Calu3 (cell line): Measurements from ENCODE around the gene MAML3. TPM values are rescaled to one million over a fixed set of nuclear protein-coding genes. Genes with fewer than 3 reads are reported as not detected.

Experiments
- BruUV-seq: library from RNA; stranded (reverse); fragments of 400-500 nt; replicated peaks from 2 replicates; lab custom pipeline; 2021; lab: Mats Ljungman, UMichigan
- CTCF ChIA-PET: fragments of 300-600 bp; sonication (Branson Sonifier 250); formaldehyde crosslinking; loops from one replicate; lab custom pipeline; 2022; ENCODE audit warnings: antibody characterized with exemption; lab: Charles Lee
- DNase-seq: peaks from one replicate; pipeline ENCODE4 v3.0.0; 2022
- H3K27ac Mint-ChIP-seq: one replicate; pipeline ENCODE4 v1.8.0; 2022; ENCODE audit warnings: mixed read lengths; ENCODE audit not compliant: unreplicated experiment
- H3K27me3 Mint-ChIP-seq: one replicate; pipeline ENCODE4 v1.8.0; 2022; ENCODE audit warnings: mixed read lengths; ENCODE audit not compliant: unreplicated experiment
- H3K36me3 Mint-ChIP-seq: one replicate; pipeline ENCODE4 v1.8.0; 2022; ENCODE audit warnings: mild to moderate bottlenecking, moderate library complexity, mixed read lengths; ENCODE audit not compliant: insufficient read depth, unreplicated experiment
- H3K4me1 Mint-ChIP-seq: one replicate; pipeline ENCODE4 v1.8.0; 2022; ENCODE audit warnings: mild to moderate bottlenecking, low read depth, mixed read lengths; ENCODE audit not compliant: unreplicated experiment
- H3K4me3 Mint-ChIP-seq: one replicate; pipeline ENCODE4 v1.8.0; 2022; ENCODE audit warnings: mild to moderate bottlenecking, low read depth, moderate library complexity, mixed read lengths; ENCODE audit not compliant: unreplicated experiment
- H3K9me3 Mint-ChIP-seq: one replicate; pipeline ENCODE4 v1.8.0; 2022; ENCODE audit warnings: low read depth, mixed read lengths; ENCODE audit not compliant: unreplicated experiment
- intact Hi-C: fragments of 100-400 bp; cut with micrococcal nuclease; formaldehyde crosslinking; loops from one replicate; pipeline ENCODE4 v1.10.0; 2022; ENCODE audit not compliant: unreplicated experiment
- total RNA-seq: library from RNA; stranded (reverse); gene quantifications from 2 replicates; pipeline ENCODE4 v1.2.3, GENCODE V29; 2022
- TF ChIP-seq, protein P1 (sequence below): fragments of 200-600 bp; IDR thresholded peaks from one replicate; pipeline ENCODE4 v1.8.0; 2022; ENCODE audit warnings: antibody characterized with exemption; ENCODE audit not compliant: unreplicated experiment

The MAML3 gene
- total RNA-seq, 1 experiment from 2014 or later: 4.0 TPM

DNA sequence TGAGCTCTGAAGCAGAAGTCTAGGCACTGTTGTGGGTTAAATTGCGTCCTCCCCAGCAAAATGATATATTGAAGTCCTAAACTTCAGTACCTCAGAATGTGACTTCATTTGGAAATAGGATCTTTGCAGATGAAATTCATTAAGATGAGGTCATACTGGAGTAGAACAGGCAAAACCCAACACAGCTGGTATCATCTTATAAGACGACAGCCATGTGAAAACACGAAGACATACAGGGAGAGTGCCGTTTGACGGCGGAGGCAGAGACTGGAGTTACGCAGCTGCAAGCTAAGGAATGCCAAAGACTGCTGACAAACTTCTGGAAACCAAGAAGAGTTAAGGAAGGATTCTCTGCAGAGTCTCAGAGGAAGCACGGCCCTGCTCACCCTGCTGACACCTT, 241.5 kb downstream of the MAML3 start:
- no peaks in the 10 kb centered on the region for H3K4me1 Mint-ChIP-seq
- no peak overlapping the region for H3K27ac Mint-ChIP-seq
- CTCF ChIA-PET: no interaction called here
- H3K4me3 Mint-ChIP-seq: no peak overlapping the region
- no peaks in the 10 kb centered on the region for H3K9me3 Mint-ChIP-seq
- no peaks in the 10 kb centered on the region for H3K27me3 Mint-ChIP-seq
- BruUV-seq: no TSS peak
- TF ChIP-seq, protein P1, sequence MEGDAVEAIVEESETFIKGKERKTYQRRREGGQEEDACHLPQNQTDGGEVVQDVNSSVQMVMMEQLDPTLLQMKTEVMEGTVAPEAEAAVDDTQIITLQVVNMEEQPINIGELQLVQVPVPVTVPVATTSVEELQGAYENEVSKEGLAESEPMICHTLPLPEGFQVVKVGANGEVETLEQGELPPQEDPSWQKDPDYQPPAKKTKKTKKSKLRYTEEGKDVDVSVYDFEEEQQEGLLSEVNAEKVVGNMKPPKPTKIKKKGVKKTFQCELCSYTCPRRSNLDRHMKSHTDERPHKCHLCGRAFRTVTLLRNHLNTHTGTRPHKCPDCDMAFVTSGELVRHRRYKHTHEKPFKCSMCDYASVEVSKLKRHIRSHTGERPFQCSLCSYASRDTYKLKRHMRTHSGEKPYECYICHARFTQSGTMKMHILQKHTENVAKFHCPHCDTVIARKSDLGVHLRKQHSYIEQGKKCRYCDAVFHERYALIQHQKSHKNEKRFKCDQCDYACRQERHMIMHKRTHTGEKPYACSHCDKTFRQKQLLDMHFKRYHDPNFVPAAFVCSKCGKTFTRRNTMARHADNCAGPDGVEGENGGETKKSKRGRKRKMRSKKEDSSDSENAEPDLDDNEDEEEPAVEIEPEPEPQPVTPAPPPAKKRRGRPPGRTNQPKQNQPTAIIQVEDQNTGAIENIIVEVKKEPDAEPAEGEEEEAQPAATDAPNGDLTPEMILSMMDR: no peak
- no peak for DNase-seq
- H3K36me3 Mint-ChIP-seq: no peaks in the 10 kb centered on the region
- intact Hi-C loops: no loop called here

DNA sequence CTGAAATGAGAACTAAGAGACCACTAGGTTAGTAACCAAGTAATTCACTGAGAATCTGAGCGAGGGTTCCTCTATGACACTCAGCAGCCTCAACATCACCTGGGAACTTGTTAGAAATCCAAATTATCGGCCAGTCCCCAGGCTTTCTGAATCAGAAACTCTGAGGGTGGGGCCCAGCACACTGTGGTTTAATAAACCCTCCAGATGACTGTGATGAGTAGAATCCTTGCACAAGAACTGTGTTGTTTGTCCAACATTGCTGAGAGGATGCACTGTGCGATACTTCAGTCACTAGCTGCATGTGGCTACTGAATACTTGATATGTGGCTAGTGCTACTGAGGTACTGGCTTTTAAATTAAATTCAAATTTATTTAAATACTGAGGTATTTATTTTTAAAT, 243.9 kb downstream of the MAML3 start:
- no peaks in the 10 kb centered on the region for H3K36me3 Mint-ChIP-seq
- BruUV-seq: no TSS peak
- no peak overlapping the region for H3K4me3 Mint-ChIP-seq
- H3K9me3 Mint-ChIP-seq: no peaks in the 10 kb centered on the region
- H3K4me1 Mint-ChIP-seq: no peaks in the 10 kb centered on the region
- intact Hi-C loops: no loop called here
- H3K27ac Mint-ChIP-seq: no peak overlapping the region
- CTCF ChIA-PET: no interaction called here
- TF ChIP-seq, protein P1: no peak
- H3K27me3 Mint-ChIP-seq: no peaks in the 10 kb centered on the region
- no peak for DNase-seq

DNA sequence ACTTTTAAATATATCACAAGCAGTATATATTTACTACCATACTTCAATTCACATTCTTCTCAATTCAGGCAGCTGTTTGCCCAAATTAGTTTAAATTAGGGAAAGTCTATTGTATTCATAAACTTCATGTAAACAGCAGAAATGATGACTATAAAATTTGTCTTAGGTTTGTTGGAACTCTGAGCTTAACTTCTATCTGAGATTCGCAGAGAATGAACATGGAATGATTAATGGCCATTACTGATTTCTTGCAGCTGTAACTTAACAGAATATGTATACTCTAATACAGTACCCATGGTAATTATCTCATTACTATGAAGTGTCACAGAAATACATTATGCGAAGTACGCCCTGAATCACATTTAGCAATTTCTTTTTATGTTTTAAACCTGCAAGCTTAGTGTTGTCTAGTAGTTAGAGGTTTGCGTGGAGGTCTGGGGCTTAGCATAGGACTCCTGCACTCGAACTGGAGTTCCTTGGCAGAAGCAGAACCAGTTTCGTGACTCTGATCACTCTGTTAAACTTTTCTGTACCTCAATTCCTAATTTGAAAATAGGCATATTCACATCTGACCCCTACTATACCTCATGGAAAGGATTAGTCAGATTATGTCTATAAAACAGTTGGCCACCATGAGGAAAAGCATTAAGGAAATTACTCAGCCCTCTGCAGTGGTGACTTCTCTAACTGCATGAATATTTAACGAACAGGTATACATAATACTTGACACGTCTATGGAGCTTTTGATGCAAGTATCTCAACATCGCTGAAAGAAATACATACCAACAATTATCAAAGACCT, 245.1 kb downstream of the MAML3 start:
- H3K4me1 Mint-ChIP-seq: no peaks in the 10 kb centered on the region
- H3K27me3 Mint-ChIP-seq: no peaks in the 10 kb centered on the region
- H3K27ac Mint-ChIP-seq: no peak overlapping the region
- BruUV-seq: no TSS peak
- DNase-seq: no peak
- TF ChIP-seq, protein P1: no peak
- intact Hi-C loops: no loop called here
- CTCF ChIA-PET: interaction anchor here (0.6 kb wide), 1 partner anchor 68 kb away, joined by 4 read pairs; no protein-coding TSS in a partner anchor
- no peaks in the 10 kb centered on the region for H3K36me3 Mint-ChIP-seq
- no peaks in the 10 kb centered on the region for H3K9me3 Mint-ChIP-seq
- no peak overlapping the region for H3K4me3 Mint-ChIP-seq

DNA sequence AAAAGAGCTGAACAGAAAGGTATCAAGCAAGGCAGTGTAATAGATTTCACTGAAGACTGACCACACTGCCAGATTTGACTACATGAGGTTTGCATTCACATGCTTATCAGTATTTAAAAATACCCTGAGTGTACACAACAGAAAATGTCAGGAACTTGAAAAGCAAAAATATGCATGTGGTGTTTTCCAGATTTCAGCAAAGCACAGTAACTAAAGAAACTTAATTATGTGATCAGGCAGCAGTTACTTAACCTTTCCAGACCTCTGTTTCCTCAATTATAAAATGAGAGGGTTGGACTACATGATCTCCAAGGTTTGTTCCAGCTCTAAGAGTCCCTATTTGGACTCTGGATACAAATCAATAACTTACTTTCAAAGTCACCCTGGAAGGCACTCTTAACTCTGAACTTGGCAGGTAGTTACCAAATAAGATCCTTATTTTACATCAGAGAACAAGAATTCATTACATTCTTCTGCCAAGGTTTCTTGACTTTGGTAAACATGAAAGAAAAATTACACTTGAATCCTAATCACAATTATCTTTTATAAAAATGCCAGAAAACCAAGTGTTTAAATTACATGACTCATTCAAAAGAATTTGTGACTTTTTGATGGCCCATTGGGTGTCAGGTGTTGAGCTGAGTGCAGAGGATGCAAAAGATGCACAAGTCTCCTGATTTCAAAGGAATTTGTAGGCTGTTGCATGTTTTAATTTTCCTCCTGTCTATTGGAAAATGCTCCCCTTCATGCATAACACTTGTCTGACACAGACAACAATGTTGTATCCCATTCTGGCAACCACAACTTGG, 246.8 kb downstream of the MAML3 start:
- Mint-ChIP-seq H3K9me3 (no peaks in the 10 kb centered on the region), H3K4me3 (no peak overlapping the region), H3K4me1 (no peaks in the 10 kb centered on the region), H3K36me3 (no peaks in the 10 kb centered on the region), H3K27ac (no peak overlapping the region), H3K27me3 (no peaks in the 10 kb centered on the region)
- DNase-seq: no peak
- BruUV-seq: no TSS peak
- TF ChIP-seq, protein P1: no peak
- CTCF ChIA-PET: no interaction called here
- intact Hi-C loops: no loop called here
